ENCODE data around the gene TMEM184C.

GRCh38 chr4:147590249-147590920, 26.8 kb upstream of the TMEM184C start:
- TF ChIP-seq NANOG (IDR thresholded peaks at IDR 0.05; ENCODE audit: borderline replicate concordance) (no peak), EZH2phosphoT487 (IDR thresholded peaks at IDR 0.05; ENCODE audit: unreplicated experiment) (no peak), CTCF (conservative IDR thresholded peaks at IDR 0.05; ENCODE audit: low read depth in 2 of 2) (peak; percentile 89 to 99), ZNF331 (CRISPR knock-in tag; IDR thresholded peaks at IDR 0.05; ENCODE audit: low read depth) (no peak), EZH2 (IDR thresholded peaks at IDR 0.05; ENCODE audit: low read depth, unreplicated experiment) (no peak), CREB1 (CRISPR knock-in tag; IDR thresholded peaks at IDR 0.05; ENCODE audit: low read depth) (no peak), POLR2AphosphoS5 (IDR thresholded peaks at IDR 0.05; ENCODE audit: low read depth) (no peak), ETS1 (IDR thresholded peaks at IDR 0.05) (no peak), STAT1 (IDR thresholded peaks at IDR 0.05; ENCODE audit: unreplicated experiment) (no peak), JUNB (IDR thresholded peaks at IDR 0.05; ENCODE audit: unreplicated experiment) (no peak), ZNF114 (CRISPR knock-in tag; IDR thresholded peaks at IDR 0.05) (no peak)
- TF ChIP-seq, protein P1, sequence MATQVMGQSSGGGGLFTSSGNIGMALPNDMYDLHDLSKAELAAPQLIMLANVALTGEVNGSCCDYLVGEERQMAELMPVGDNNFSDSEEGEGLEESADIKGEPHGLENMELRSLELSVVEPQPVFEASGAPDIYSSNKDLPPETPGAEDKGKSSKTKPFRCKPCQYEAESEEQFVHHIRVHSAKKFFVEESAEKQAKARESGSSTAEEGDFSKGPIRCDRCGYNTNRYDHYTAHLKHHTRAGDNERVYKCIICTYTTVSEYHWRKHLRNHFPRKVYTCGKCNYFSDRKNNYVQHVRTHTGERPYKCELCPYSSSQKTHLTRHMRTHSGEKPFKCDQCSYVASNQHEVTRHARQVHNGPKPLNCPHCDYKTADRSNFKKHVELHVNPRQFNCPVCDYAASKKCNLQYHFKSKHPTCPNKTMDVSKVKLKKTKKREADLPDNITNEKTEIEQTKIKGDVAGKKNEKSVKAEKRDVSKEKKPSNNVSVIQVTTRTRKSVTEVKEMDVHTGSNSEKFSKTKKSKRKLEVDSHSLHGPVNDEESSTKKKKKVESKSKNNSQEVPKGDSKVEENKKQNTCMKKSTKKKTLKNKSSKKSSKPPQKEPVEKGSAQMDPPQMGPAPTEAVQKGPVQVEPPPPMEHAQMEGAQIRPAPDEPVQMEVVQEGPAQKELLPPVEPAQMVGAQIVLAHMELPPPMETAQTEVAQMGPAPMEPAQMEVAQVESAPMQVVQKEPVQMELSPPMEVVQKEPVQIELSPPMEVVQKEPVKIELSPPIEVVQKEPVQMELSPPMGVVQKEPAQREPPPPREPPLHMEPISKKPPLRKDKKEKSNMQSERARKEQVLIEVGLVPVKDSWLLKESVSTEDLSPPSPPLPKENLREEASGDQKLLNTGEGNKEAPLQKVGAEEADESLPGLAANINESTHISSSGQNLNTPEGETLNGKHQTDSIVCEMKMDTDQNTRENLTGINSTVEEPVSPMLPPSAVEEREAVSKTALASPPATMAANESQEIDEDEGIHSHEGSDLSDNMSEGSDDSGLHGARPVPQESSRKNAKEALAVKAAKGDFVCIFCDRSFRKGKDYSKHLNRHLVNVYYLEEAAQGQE (IDR thresholded peaks at IDR 0.05; ENCODE audit: unreplicated experiment), result no peak
- TF ChIP-seq, protein P2, sequence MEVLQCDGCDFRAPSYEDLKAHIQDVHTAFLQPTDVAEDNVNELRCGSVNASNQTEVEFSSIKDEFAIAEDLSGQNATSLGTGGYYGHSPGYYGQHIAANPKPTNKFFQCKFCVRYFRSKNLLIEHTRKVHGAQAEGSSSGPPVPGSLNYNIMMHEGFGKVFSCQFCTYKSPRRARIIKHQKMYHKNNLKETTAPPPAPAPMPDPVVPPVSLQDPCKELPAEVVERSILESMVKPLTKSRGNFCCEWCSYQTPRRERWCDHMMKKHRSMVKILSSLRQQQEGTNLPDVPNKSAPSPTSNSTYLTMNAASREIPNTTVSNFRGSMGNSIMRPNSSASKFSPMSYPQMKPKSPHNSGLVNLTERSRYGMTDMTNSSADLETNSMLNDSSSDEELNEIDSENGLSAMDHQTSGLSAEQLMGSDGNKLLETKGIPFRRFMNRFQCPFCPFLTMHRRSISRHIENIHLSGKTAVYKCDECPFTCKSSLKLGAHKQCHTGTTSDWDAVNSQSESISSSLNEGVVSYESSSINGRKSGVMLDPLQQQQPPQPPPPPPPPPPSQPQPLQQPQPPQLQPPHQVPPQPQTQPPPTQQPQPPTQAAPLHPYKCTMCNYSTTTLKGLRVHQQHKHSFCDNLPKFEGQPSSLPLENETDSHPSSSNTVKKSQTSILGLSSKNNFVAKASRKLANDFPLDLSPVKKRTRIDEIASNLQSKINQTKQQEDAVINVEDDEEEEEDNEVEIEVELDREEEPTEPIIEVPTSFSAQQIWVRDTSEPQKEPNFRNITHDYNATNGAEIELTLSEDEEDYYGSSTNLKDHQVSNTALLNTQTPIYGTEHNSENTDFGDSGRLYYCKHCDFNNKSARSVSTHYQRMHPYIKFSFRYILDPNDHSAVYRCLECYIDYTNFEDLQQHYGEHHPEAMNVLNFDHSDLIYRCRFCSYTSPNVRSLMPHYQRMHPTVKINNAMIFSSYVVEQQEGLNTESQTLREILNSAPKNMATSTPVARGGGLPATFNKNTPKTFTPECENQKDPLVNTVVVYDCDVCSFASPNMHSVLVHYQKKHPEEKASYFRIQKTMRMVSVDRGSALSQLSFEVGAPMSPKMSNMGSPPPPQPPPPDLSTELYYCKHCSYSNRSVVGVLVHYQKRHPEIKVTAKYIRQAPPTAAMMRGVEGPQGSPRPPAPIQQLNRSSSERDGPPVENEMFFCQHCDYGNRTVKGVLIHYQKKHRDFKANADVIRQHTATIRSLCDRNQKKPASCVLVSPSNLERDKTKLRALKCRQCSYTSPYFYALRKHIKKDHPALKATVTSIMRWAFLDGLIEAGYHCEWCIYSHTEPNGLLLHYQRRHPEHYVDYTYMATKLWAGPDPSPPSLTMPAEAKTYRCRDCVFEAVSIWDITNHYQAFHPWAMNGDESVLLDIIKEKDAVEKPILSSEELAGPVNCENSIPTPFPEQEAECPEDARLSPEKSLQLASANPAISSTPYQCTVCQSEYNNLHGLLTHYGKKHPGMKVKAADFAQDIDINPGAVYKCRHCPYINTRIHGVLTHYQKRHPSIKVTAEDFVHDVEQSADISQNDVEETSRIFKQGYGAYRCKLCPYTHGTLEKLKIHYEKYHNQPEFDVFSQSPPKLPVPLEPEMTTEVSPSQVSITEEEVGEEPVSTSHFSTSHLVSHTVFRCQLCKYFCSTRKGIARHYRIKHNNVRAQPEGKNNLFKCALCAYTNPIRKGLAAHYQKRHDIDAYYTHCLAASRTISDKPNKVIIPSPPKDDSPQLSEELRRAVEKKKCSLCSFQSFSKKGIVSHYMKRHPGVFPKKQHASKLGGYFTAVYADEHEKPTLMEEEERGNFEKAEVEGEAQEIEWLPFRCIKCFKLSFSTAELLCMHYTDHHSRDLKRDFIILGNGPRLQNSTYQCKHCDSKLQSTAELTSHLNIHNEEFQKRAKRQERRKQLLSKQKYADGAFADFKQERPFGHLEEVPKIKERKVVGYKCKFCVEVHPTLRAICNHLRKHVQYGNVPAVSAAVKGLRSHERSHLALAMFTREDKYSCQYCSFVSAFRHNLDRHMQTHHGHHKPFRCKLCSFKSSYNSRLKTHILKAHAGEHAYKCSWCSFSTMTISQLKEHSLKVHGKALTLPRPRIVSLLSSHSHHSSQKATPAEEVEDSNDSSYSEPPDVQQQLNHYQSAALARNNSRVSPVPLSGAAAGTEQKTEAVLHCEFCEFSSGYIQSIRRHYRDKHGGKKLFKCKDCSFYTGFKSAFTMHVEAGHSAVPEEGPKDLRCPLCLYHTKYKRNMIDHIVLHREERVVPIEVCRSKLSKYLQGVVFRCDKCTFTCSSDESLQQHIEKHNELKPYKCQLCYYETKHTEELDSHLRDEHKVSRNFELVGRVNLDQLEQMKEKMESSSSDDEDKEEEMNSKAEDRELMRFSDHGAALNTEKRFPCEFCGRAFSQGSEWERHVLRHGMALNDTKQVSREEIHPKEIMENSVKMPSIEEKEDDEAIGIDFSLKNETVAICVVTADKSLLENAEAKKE (CRISPR knock-in tag; IDR thresholded peaks at IDR 0.05), result no peak
